K562 (cell line): ENCODE measurements around the gene CFAP157. TPM values are rescaled to one million over a fixed set of nuclear protein-coding genes. Genes with fewer than 3 reads are reported as not detected.

Experiments
- ADNP ChIP-seq: fragments of 200-800 bp; sonication (Bioruptor generic); IDR thresholded peaks from 2 replicates; pipeline ENCODE4 v1.6.1; 2016; ENCODE audit warnings: missing genetic modification characterization, missing compliant biosample characterization
- ARID2 ChIP-seq: fragments of 450-650 bp; IDR thresholded peaks from 2 replicates; pipeline ENCODE4 v1.6.1; 2017; ENCODE audit warnings: antibody characterized with exemption, mild to moderate bottlenecking
- BCOR ChIP-seq: fragments of 450-650 bp; IDR thresholded peaks from 2 replicates; pipeline ENCODE4 v1.6.1; 2016
- CGGBP1 ChIP-seq: fragments of 250-450 bp; sonication (Bioruptor Pico); IDR thresholded peaks from 2 replicates; pipeline ENCODE4 v1.9.0; 2021; ENCODE audit warnings: mild to moderate bottlenecking
- CREB1 ChIP-seq, 2 experiments: sonication (generic) in 1 of 2; formaldehyde crosslinking in 1 of 2; IDR thresholded peaks; 2 replicates each; pipeline versions ENCODE4 v1.6.1 to v1.8.0; 2012 to 2022; ENCODE audit warnings: inconsistent platforms in 1 of 2, mild to moderate bottlenecking in 1 of 2, missing genetic modification reagents in 1 of 2, moderate library complexity in 1 of 2
- DDX20 ChIP-seq: fragments of 450-650 bp; IDR thresholded peaks from 2 replicates; pipeline ENCODE4 v1.6.1; 2016; ENCODE audit warnings: missing genetic modification characterization, low read depth, mild to moderate bottlenecking, missing compliant biosample characterization, moderate library complexity
- E2F6 ChIP-seq, 2 experiments: IDR thresholded peaks; 2 replicates each; pipeline ENCODE4 v1.6.1; 2011; ENCODE audit warnings: borderline replicate concordance in 1 of 2, control low read depth in 1 of 2, low read depth in 1 of 2, low read length in 1 of 2, mild to moderate bottlenecking in 1 of 2, mixed read lengths in 1 of 2, moderate library complexity in 1 of 2; ENCODE audit not compliant: insufficient read depth in 1 of 2, insufficient read length in 1 of 2, poor library complexity in 1 of 2, severe bottlenecking in 1 of 2; ENCODE audit errors: extremely low read depth in 1 of 2
- FOXP1 ChIP-seq: sonication (generic); formaldehyde crosslinking; IDR thresholded peaks from 2 replicates; pipeline ENCODE4 v1.8.0; 2022; ENCODE audit warnings: mild to moderate bottlenecking, missing genetic modification reagents
- HEY1 ChIP-seq: fragments of 250-450 bp; sonication (Bioruptor Pico); IDR thresholded peaks from 2 replicates; pipeline ENCODE4 v1.5.0; 2020; ENCODE audit warnings: mild to moderate bottlenecking, moderate library complexity, borderline replicate concordance
- ILF3 ChIP-seq: fragments of 450-650 bp; IDR thresholded peaks from 2 replicates; pipeline ENCODE4 v1.6.1; 2018; ENCODE audit warnings: antibody characterized with exemption, mild to moderate bottlenecking, moderate library complexity, borderline replicate concordance
- MYNN ChIP-seq, 2 experiments: sonication (generic); formaldehyde crosslinking in 1 of 2; IDR thresholded peaks; 2 replicates each; pipeline versions ENCODE4 v1.5.0 to v1.6.1; 2016 to 2020; ENCODE audit warnings: antibody characterized with exemption in 1 of 2, missing genetic modification reagents in 1 of 2
- NFE2L1 ChIP-seq: fragments of 450-650 bp; IDR thresholded peaks from 2 replicates; pipeline ENCODE4 v1.6.1; 2016; ENCODE audit warnings: missing genetic modification characterization, low read depth, mild to moderate bottlenecking, missing compliant biosample characterization, moderate library complexity, borderline replicate concordance
- NFIX ChIP-seq: fragments of 250-450 bp; sonication (Bioruptor Pico); IDR thresholded peaks from 2 replicates; pipeline ENCODE4 v1.4.0; 2020; ENCODE audit warnings: low read depth, mild to moderate bottlenecking, moderate library complexity
- PHF20 ChIP-seq: fragments of 450-650 bp; IDR thresholded peaks from 2 replicates; pipeline ENCODE4 v1.6.1; 2018; ENCODE audit not compliant: partially characterized antibody
- RBM22 ChIP-seq: fragments of 200-400 bp; formaldehyde crosslinking; IDR thresholded peaks from 2 replicates; pipeline ENCODE4 v1.6.1; 2018; ENCODE audit warnings: low read length, low read depth; ENCODE audit not compliant: poor library complexity, severe bottlenecking
- SIN3A ChIP-seq, 2 experiments: fragments of 150-350 bp in 1 of 2; IDR thresholded peaks; 2 replicates each; pipeline ENCODE4 v1.6.1; 2011 to 2016; ENCODE audit warnings: borderline replicate concordance in 2 of 2, low read depth in 2 of 2, low read length in 2 of 2, mild to moderate bottlenecking in 2 of 2, moderate library complexity in 2 of 2; ENCODE audit not compliant: control insufficient read depth in 1 of 2
- SLC30A9 ChIP-seq: fragments of 250-450 bp; sonication (Bioruptor Pico); IDR thresholded peaks from 2 replicates; pipeline ENCODE4 v1.8.0; 2022; ENCODE audit warnings: mild to moderate bottlenecking, moderate library complexity
- TBP ChIP-seq: optimal IDR thresholded peaks from 2 replicates; pipeline ENCODE3; 2011; ENCODE audit warnings: low read depth, low read length, improper control_type of control experiment
- TEAD1 ChIP-seq, 2 experiments: fragments of 450-650 bp in 1 of 2; sonication (generic) in 1 of 2; formaldehyde crosslinking; IDR thresholded peaks; 2 replicates each; pipeline versions ENCODE4 v1.4.0 to v1.8.0; 2020 to 2022; ENCODE audit warnings: mild to moderate bottlenecking in 2 of 2, missing genetic modification reagents in 1 of 2
- ZBTB34 ChIP-seq: fragments of 250-450 bp; sonication (Bioruptor Pico); IDR thresholded peaks from 2 replicates; pipeline ENCODE4 v1.8.0; 2021; ENCODE audit warnings: mild to moderate bottlenecking, moderate library complexity
- ZFP91 ChIP-seq: sonication (generic); formaldehyde crosslinking; IDR thresholded peaks from 2 replicates; pipeline ENCODE4 v1.8.0; 2022; ENCODE audit warnings: mild to moderate bottlenecking, missing genetic modification reagents
- ZNF324 ChIP-seq: fragments of 250-450 bp; sonication (Bioruptor Pico); IDR thresholded peaks from 2 replicates; pipeline ENCODE4 v1.4.0; 2020; ENCODE audit warnings: mild to moderate bottlenecking
- polyA plus RNA-seq, 8 experiments: library from polyadenylated mRNA; depleted of rRNA in 4 of 8; stranded (reverse) in 5 of 8; unstranded in 3 of 8; fragments of >200 nt; fragmentation: Nextera tagmentation in 2 of 8; fragmentation: Illumina TruSeq in 1 of 8; extraction: Ambion mirVana in 2 of 8; extraction: Trizol in 1 of 8; gene quantifications; 2 replicates each; pipeline versions ENCODE4 v1.2.1 to v1.2.3, GENCODE V29; 2011 to 2014; ENCODE audit warnings: inconsistent platforms in 1 of 8, missing spikeins in 1 of 8
- total RNA-seq, 7 experiments: library from RNA; depleted of rRNA in 6 of 7; stranded (reverse); fragments of >200 nt in 6 of 7; fragmentation: Illumina TruSeq in 2 of 7; extraction: Trizol in 2 of 7; gene quantifications; 2 replicates each; pipeline versions ENCODE4 v1.2.1 to v1.2.3, GENCODE V29; 2011 to 2021; ENCODE audit warnings: low replicate concordance in 1 of 7

The CFAP157 gene
- total and polyA plus RNA-seq, 9 of the 15 experiments (the other 6 are each of a cell fraction or from before 2014, with no cell fraction given), result 0.03 TPM; not detected in 8

GRCh38 chr9:127734747-127735529 lies 28.1 kb downstream of the CFAP157 start, which contains the start of gene TOR2A (continued):
- TF ChIP-seq ZFP91 (CRISPR knock-in tag) (no peak), BCOR (0 out of 2 replicates have a peak, but pooled peaks have one; percentile 21), ZBTB34 (no peak), ZNF324 (CRISPR knock-in tag) (no peak), ADNP (tag) (no peak), CGGBP1 (CRISPR knock-in tag) (no peak), TEAD1 (CRISPR knock-in tag; IDR thresholded peaks at IDR 0.05) (peak in 1 of 2 experiments; percentile 86; a peak in 2 of 4 replicates), SIN3A (IDR thresholded peaks at IDR 0.05; ENCODE audit: borderline replicate concordance in 2 of 2, control insufficient read depth in 1 of 2, low read depth in 2 of 2, low read length in 2 of 2) (peak; percentile 45 to 79; a peak in 1 of 4 replicates), NFE2L1 (tag) (no peak), TBP (peak; percentile 84), SLC30A9 (CRISPR knock-in tag) (no peak), MYNN (IDR thresholded peaks at IDR 0.05) (peak; percentile 100), MYNN (CRISPR knock-in tag; IDR thresholded peaks at IDR 0.05) (peak; percentile 92), CREB1 (IDR thresholded peaks at IDR 0.05) (peak; percentile 78; the same call in 1 of the 2 replicates), CREB1 (CRISPR knock-in tag; IDR thresholded peaks at IDR 0.05) (peak; percentile 85), HEY1 (CRISPR knock-in tag) (no peak), NFIX (no peak), E2F6 (IDR thresholded peaks at IDR 0.05; ENCODE audit: borderline replicate concordance in 1 of 2, extremely low read depth in 1 of 2, insufficient read depth in 1 of 2, insufficient read length in 1 of 2, low read depth in 1 of 2, low read length in 1 of 2, poor library complexity in 1 of 2, severe bottlenecking in 1 of 2) (peak in 1 of 2 experiments; percentile 26), FOXP1 (no peak; the same call in none of the 2 replicates), PHF20 (peak; percentile 34), RBM22 (peak; percentile 96), ILF3 (no peak), ARID2 (peak; percentile 93), DDX20 (tag) (no peak)
